ENCODE measurements around the gene PAOX.

Gene PAOX

DNA sequence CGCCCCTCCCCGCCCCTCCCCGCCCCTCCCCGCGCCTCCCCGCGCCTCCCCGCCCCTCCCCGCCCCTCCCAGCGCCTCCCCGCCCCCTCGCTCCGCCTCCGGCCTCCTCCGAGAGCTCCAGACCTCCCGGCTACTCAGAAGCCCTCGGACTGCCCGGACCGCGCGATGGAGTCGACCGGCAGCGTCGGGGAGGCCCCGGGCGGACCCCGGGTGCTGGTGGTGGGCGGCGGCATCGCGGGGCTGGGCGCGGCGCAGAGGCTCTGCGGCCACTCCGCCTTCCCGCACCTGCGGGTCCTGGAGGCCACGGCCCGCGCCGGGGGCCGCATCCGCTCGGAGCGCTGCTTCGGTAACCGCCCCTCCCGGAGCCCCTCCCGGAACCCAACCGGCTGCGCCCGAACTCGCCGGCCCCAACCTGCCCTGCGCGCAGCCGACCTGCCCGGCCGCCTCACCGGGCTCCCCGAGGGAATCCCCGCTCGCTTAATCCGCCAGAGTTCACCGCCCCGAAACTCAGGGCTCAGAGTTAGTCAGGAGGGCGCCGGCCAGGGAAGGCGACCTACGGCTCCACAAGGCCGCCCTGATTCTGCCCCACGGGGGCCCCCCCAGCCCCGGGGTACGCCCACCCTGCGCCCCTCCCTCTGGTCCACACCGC is at the start of gene PAOX:
Gene PAOX, plus strand, starts transcription at position 111 of the 649 bp plus-strand sequence. Its CDS starts 55 bp downstream, at position 166.
- Histone ChIP-seq H3K4me3 (ENCODE audit: low read length in 2 of 2) (peak within 1 kb of the TSS; percentile 74 to 82), H3K27me3 (ENCODE audit: control insufficient read depth in 2 of 2, insufficient read depth in 2 of 2, low read length in 2 of 2) (no peaks in the 10 kb centered on the region), H3K9me3 (ENCODE audit: control insufficient read depth in 2 of 2, low read length in 2 of 2) (no peaks in the 10 kb centered on the region), H3K36me3 (ENCODE audit: control insufficient read depth in 2 of 2, insufficient read depth in 2 of 2, low read length in 2 of 2) (peaks cover 0 to 6% of the 10 kb centered on the region in 2 donors), H3K9ac (ENCODE audit: low read depth in 1 of 2, low read length in 2 of 2) (peak within 1 kb of the TSS; percentile 70 to 80), H3K4me1 (ENCODE audit: control insufficient read depth in 2 of 2, insufficient read depth in 2 of 2, low read length in 2 of 2) (peaks cover 15 to 17% of the 10 kb centered on the region in 2 donors), H3K27ac (ENCODE audit: low read depth in 2 of 2, low read length in 2 of 2) (peak within 1 kb of the TSS; percentile 76 to 86)

DNA sequence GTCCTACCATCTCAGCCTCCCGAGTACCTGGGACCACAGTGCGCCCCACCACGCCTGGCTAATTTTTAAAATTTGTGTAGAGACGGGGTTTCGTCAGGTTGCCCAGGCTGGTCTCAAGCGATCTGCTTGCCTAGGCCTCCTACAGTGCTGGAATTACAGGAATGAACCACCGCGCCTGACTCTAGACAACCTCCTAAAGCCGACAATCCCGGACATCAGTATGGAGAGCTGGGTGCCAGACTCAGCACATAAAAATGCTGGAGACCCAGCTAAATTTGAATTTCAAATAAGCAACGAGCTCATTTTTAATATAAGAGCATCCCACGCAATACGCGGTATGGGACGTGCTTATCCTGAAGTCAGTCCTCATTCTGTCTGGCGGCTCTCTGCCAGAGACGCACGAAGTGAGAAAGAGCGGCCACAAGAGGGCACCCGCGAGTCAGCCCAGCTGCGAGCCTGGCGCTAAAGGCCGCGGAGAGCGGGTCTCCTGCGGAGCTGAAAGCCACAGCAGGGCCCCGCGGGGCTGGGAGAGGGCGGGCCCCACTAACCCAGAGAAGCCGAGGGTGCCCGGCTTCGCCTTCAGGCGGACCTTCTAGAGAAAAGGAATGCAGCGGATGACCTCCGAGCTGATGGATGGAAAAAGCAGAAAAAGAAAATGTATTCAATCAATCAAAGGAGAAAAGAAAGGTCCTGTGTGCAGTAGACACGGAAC is 49.4 kb upstream of the PAOX start:
- H3K4me3 ChIP-seq (ENCODE audit: low read length in 2 of 2): peak overlapping the region; percentile 27 to 37
- H3K36me3 ChIP-seq (ENCODE audit: control insufficient read depth in 2 of 2, insufficient read depth in 2 of 2, low read length in 2 of 2): no peaks in the 10 kb centered on the region
- H3K4me1 ChIP-seq (ENCODE audit: control insufficient read depth in 2 of 2, insufficient read depth in 2 of 2, low read length in 2 of 2): peaks cover 2 to 11% of the 10 kb centered on the region in 2 donors
- H3K9me3 ChIP-seq (ENCODE audit: control insufficient read depth in 2 of 2, low read length in 2 of 2): no peaks in the 10 kb centered on the region
- H3K27me3 ChIP-seq (ENCODE audit: control insufficient read depth in 2 of 2, insufficient read depth in 2 of 2, low read length in 2 of 2): peaks cover 47 to 69% of the 10 kb centered on the region in 2 donors
- H3K9ac ChIP-seq (ENCODE audit: low read depth in 1 of 2, low read length in 2 of 2): no peak overlapping the region
- H3K27ac ChIP-seq (ENCODE audit: low read depth in 2 of 2, low read length in 2 of 2): no peak overlapping the region

DNA sequence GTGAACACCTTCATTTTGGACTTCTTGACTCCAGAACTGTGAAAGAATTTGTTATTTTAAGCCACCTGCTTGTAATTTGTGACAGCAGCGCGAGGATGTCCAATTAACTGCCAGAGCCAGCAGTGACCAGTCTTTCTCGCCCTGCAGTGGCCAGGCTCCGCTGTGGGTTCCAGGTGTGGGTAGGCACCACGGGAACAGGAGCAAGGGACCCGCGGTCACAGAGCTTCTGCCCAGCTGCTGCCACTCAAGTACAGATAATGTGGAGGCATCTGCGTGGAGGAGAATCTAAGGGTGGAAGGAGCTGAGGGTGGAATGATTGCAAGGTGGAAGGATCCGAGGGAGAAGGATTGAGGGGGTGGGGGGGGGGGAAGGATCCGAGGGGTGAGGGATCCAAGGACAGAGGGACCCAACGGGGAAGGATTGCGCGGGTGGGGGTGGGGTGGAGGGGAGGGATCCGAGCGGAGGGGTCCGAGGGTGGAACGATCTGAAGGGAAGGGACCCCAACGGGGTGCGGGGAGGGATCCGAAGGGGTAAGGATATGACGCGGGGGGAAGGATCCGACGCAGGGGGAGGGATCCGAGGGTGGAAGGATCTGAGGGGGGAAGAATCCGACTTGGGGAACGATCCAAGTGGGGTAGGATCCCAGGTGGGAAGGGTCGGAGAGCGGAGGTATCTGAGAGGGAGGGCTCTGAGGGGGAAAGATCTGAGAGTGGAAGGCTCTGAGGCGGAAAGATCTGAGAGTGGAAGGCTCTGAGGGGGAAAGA is 45.9 kb upstream of the PAOX start:
- Histone ChIP-seq H3K27ac (ENCODE audit: low read depth in 2 of 2, low read length in 2 of 2) (no peak overlapping the region), H3K9me3 (ENCODE audit: control insufficient read depth in 2 of 2, low read length in 2 of 2) (no peaks in the 10 kb centered on the region), H3K27me3 (ENCODE audit: control insufficient read depth in 2 of 2, insufficient read depth in 2 of 2, low read length in 2 of 2) (peaks cover 36 to 65% of the 10 kb centered on the region in 2 donors)

DNA sequence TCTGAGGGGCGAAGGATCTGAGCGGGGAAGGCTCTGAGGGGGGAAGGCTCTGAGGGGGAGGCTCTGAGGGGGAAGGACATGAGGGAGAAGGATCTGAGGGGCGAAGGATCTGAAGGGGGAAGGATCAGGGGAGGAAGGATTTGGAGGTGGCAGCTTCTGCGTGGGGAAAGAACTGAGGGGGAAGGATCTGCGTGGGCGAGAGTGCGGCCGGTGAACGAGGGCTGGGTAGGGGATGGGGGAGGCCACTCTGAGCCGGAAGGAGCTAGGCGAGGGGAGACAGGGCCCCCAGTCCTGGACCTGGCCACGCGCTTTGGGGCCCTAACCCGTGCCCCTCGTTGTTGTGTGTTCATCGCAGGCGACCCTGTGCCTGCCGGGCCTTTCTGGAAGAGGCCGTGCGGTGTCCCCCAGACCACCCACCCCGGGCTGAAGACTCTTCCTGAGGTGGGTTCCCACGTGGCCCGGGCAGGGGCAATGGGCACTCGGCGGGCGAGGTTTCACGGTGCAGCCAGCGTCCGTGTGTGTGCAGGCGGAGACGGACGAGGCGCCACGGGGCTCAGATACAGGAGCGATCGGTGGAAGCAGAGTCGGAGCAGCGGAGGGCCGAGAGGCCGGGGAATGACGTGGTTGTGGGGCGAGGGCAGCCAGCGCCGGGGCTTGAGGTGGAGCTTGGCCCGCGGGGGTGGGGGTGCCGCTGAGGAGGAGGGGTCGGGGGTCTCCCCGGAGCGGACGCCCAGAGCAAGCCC is 44.4 kb upstream of the PAOX start:
- Histone ChIP-seq H3K9me3 (ENCODE audit: control insufficient read depth in 2 of 2, low read length in 2 of 2) (no peaks in the 10 kb centered on the region), H3K4me1 (ENCODE audit: control insufficient read depth in 2 of 2, insufficient read depth in 2 of 2, low read length in 2 of 2) (peaks cover 0 to 10% of the 10 kb centered on the region in 2 donors), H3K4me3 (ENCODE audit: low read length in 2 of 2) (peak overlapping the region in 1 of 2 donors; percentile 41), H3K9ac (ENCODE audit: low read depth in 1 of 2, low read length in 2 of 2) (no peak overlapping the region), H3K36me3 (ENCODE audit: control insufficient read depth in 2 of 2, insufficient read depth in 2 of 2, low read length in 2 of 2) (no peaks in the 10 kb centered on the region), H3K27me3 (ENCODE audit: control insufficient read depth in 2 of 2, insufficient read depth in 2 of 2, low read length in 2 of 2) (peaks cover 32 to 56% of the 10 kb centered on the region in 2 donors), H3K27ac (ENCODE audit: low read depth in 2 of 2, low read length in 2 of 2) (no peak overlapping the region)

More for the DNA sequence above, 45.9 kb upstream of the PAOX start:
- Histone ChIP-seq H3K36me3 (ENCODE audit: control insufficient read depth in 2 of 2, insufficient read depth in 2 of 2, low read length in 2 of 2) (no peaks in the 10 kb centered on the region), H3K4me3 (ENCODE audit: low read length in 2 of 2) (no peak overlapping the region), H3K4me1 (ENCODE audit: control insufficient read depth in 2 of 2, insufficient read depth in 2 of 2, low read length in 2 of 2) (peaks cover 0 to 10% of the 10 kb centered on the region in 2 donors), H3K9ac (ENCODE audit: low read depth in 1 of 2, low read length in 2 of 2) (no peak overlapping the region)

DNA sequence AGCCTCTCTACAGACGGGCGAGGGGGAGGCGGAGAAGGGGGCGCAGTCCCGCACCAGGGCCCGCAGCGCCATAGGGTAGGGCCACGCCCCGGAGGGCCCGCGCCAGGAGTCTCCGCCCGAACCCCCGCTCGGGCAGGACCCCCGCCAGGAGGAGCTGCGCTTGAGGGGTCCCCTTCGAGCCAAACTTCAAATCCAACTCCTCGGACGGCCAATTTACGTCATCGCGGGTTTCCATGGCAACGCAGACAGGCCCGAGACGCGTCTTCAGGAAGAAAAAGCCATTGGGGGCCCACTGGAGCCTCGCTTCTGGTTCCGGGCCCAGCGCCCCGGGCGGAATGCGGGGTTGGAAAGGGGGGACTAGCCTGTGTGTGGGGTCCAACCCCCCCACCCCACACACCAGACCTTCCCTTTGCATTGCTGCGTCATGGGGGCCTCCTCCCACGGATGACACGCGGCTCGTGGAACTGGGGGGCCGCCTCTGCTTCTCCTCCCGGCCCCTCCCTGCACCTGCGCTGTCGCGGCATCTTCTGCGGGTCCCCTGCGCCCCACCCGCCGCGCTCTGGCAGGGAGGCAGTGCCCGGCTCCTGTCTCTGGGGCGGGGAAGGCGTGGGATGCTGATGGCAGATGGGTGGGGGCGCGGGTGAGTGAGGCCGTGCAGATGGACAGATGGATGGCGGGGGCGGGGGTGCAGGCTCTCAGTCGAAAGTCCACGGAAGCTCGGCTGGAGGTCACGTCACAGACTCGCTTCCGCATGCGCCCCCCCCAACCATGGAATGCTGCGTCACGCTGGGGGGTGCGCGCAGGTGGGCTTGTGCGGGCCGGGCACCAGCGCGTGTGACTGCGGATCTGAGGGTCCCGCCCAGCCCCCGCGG is 43.6 kb upstream of the PAOX start:
- Histone ChIP-seq H3K36me3 (ENCODE audit: control insufficient read depth in 2 of 2, insufficient read depth in 2 of 2, low read length in 2 of 2) (no peaks in the 10 kb centered on the region), H3K4me3 (ENCODE audit: low read length in 2 of 2) (peak overlapping the region; percentile 30 to 41)

DNA sequence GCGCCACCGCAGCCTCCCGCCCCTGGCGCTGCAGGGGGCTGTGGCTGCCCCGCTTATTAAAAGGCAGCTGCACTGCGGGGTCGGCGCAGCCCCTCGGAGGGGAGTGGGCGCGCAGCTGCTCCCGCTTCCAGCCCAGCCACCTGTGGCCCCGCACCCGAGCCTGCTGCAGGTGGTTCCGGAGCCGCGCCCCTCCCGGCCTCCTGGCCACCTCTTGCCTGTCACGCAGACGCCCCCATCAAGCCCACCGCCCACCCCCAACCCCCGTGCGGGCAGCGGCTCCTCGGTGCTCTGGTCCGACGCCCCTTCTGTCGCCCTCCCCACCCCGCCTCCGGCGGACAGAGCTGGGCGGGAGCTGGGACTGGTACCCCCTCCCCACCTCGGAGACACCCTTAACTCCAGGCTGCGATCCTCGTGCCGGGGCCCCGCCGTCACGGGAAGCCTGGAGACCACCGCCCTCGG is 42.9 kb upstream of the PAOX start:
- H3K27me3 ChIP-seq (ENCODE audit: control insufficient read depth in 2 of 2, insufficient read depth in 2 of 2, low read length in 2 of 2): peaks cover 30 to 55% of the 10 kb centered on the region in 2 donors
- peaks cover 0 to 7% of the 10 kb centered on the region in 2 donors for H3K4me1 ChIP-seq (ENCODE audit: control insufficient read depth in 2 of 2, insufficient read depth in 2 of 2, low read length in 2 of 2)
- H3K4me3 ChIP-seq (ENCODE audit: low read length in 2 of 2): peak overlapping the region in 1 of 2 donors; percentile 30
- no peaks in the 10 kb centered on the region for H3K36me3 ChIP-seq (ENCODE audit: control insufficient read depth in 2 of 2, insufficient read depth in 2 of 2, low read length in 2 of 2)
- no peaks in the 10 kb centered on the region for H3K9me3 ChIP-seq (ENCODE audit: control insufficient read depth in 2 of 2, low read length in 2 of 2)
- H3K9ac ChIP-seq (ENCODE audit: low read depth in 1 of 2, low read length in 2 of 2): no peak overlapping the region
- no peak overlapping the region for H3K27ac ChIP-seq (ENCODE audit: low read depth in 2 of 2, low read length in 2 of 2)

More for the DNA sequence above, 43.6 kb upstream of the PAOX start:
- no peak overlapping the region for H3K27ac ChIP-seq (ENCODE audit: low read depth in 2 of 2, low read length in 2 of 2)
- peaks cover 0 to 7% of the 10 kb centered on the region in 2 donors for H3K4me1 ChIP-seq (ENCODE audit: control insufficient read depth in 2 of 2, insufficient read depth in 2 of 2, low read length in 2 of 2)
- H3K9ac ChIP-seq (ENCODE audit: low read depth in 1 of 2, low read length in 2 of 2): peak overlapping the region in 1 of 2 donors; percentile 24
- H3K27me3 ChIP-seq (ENCODE audit: control insufficient read depth in 2 of 2, insufficient read depth in 2 of 2, low read length in 2 of 2): peaks cover 34 to 59% of the 10 kb centered on the region in 2 donors
- no peaks in the 10 kb centered on the region for H3K9me3 ChIP-seq (ENCODE audit: control insufficient read depth in 2 of 2, low read length in 2 of 2)

DNA sequence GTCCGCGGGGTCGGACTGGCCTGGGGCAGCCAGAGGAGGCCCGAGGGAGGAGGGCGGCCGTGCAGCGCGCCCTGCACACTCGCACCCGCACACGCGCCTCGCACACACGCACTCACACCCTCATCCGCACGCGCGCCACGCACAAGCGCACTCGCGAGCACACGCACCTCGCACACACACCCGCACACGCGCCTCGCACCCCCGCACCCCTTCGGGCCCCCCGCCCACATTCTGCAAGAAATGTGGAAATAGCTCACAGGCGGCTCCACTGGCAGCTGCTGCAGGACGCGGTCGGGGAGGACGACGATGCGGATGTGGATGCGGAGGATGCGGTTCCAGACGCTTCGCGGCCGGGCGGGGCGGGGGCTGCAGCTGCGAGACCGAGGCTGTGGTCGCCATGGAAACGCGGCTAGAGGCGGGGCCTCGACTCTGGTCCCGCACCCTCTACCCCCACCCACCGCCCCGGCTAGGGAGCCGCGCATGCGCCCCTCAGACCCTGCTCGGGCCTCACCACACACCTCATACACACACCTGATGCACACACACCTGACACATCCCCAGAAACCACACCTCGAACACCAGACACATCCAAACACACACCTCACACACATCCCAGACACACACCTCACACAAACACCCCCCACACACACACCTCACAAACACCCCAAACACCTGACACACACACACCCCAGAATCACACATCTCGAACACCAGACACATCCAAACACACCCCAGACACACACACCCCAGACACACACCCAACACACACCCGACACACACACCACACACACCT is 42.3 kb upstream of the PAOX start, which contains the start of gene CALY:
Gene CALY, minus strand, starts transcription at position 320 of the 793 bp plus-strand sequence. CDS start 7,907 bp downstream, outside the sequence.
- Histone ChIP-seq H3K27ac (ENCODE audit: low read depth in 2 of 2, low read length in 2 of 2) (no peak within 1 kb of the TSS), H3K4me3 (ENCODE audit: low read length in 2 of 2) (peak within 1 kb of the TSS in 1 of 2 donors; percentile 30)

DNA sequence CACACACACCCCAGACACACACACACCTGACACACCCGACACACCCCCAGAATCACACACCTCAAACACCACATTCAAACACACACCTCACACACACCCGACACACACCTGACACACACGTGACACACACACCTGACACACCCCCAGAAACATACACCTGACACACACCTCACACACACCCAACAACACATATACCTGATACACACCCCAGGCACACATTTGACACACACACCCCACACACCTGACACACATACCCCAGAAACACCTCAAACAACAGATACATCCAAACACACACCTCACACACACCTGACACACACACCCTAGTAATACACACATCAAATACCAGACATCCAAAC is 41.7 kb upstream of the PAOX start:
- Histone ChIP-seq H3K9me3 (ENCODE audit: control insufficient read depth in 2 of 2, low read length in 2 of 2) (no peaks in the 10 kb centered on the region), H3K27me3 (ENCODE audit: control insufficient read depth in 2 of 2, insufficient read depth in 2 of 2, low read length in 2 of 2) (peaks cover 27 to 50% of the 10 kb centered on the region in 2 donors), H3K36me3 (ENCODE audit: control insufficient read depth in 2 of 2, insufficient read depth in 2 of 2, low read length in 2 of 2) (no peaks in the 10 kb centered on the region), H3K4me1 (ENCODE audit: control insufficient read depth in 2 of 2, insufficient read depth in 2 of 2, low read length in 2 of 2) (peaks cover 0 to 7% of the 10 kb centered on the region in 2 donors), H3K9ac (ENCODE audit: low read depth in 1 of 2, low read length in 2 of 2) (no peak overlapping the region), H3K4me3 (ENCODE audit: low read length in 2 of 2) (no peak overlapping the region), H3K27ac (ENCODE audit: low read depth in 2 of 2, low read length in 2 of 2) (no peak overlapping the region)

More for the DNA sequence above, 42.3 kb upstream of the PAOX start, which contains the start of gene CALY:
- Histone ChIP-seq H3K36me3 (ENCODE audit: control insufficient read depth in 2 of 2, insufficient read depth in 2 of 2, low read length in 2 of 2) (no peaks in the 10 kb centered on the region), H3K9me3 (ENCODE audit: control insufficient read depth in 2 of 2, low read length in 2 of 2) (no peaks in the 10 kb centered on the region), H3K4me1 (ENCODE audit: control insufficient read depth in 2 of 2, insufficient read depth in 2 of 2, low read length in 2 of 2) (peaks cover 0 to 7% of the 10 kb centered on the region in 2 donors), H3K9ac (ENCODE audit: low read depth in 1 of 2, low read length in 2 of 2) (no peak within 1 kb of the TSS), H3K27me3 (ENCODE audit: control insufficient read depth in 2 of 2, insufficient read depth in 2 of 2, low read length in 2 of 2) (peaks cover 30 to 55% of the 10 kb centered on the region in 2 donors)
